ENCODE results near the gene ZFP64.

DNA sequence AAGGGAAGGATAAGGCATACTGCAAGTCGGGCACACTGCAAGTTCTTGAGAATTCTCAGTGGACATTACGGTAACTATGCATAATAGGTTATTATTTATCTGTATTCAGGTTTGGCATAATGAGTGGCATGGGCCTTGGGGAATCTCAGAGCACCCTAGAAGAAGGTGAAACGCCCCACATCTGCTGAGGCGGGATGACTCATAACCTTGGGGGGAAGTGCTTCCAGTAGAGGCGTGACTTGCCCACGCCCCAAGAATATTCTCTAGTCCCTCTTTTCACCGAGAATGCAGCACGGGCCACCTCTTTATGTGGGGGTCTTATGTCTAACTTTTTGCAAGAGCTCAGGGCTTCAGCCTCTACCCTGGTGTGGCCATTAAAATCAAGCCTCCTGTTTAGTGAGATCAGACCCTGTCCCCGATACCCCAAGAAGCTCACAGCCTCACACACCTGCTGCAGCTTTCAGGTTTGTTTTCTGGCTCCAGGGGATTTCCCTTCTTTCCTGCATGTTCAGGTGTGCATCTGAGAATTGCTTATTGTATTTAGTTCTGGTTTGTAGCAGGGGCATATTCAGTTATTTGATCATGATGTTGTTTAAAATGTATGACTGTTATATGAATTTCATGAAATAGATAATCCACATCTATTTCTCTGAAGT lies 19.1 kb downstream of the ZFP64 start:
- TF ChIP-seq, protein P1, sequence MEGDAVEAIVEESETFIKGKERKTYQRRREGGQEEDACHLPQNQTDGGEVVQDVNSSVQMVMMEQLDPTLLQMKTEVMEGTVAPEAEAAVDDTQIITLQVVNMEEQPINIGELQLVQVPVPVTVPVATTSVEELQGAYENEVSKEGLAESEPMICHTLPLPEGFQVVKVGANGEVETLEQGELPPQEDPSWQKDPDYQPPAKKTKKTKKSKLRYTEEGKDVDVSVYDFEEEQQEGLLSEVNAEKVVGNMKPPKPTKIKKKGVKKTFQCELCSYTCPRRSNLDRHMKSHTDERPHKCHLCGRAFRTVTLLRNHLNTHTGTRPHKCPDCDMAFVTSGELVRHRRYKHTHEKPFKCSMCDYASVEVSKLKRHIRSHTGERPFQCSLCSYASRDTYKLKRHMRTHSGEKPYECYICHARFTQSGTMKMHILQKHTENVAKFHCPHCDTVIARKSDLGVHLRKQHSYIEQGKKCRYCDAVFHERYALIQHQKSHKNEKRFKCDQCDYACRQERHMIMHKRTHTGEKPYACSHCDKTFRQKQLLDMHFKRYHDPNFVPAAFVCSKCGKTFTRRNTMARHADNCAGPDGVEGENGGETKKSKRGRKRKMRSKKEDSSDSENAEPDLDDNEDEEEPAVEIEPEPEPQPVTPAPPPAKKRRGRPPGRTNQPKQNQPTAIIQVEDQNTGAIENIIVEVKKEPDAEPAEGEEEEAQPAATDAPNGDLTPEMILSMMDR (IDR thresholded peaks at IDR 0.05; ENCODE audit: low read depth, low read length, poor library complexity, severe bottlenecking) = no peak
- no peak for TF ChIP-seq EZH2phosphoT487 (IDR thresholded peaks at IDR 0.05; ENCODE audit: borderline replicate concordance, low read length)
